GM20431 (cell line): Measurements from ENCODE around the gene FUS.
"Not testable (repeated sequence)": the region's sequence is repeated elsewhere in the genome, so short reads cannot be mapped to it uniquely, and the experiment has no call there.

ENCODE experiments used
- in situ Hi-C: fragments of 300-500 bp; cut with MseI, MboI; formaldehyde crosslinking; loops from one replicate; pipeline ENCODE4 v1.15.0; 2020; ENCODE audit warnings: low sequenced_read_pairs; ENCODE audit not compliant: unreplicated experiment

FUS gene

GRCh38 chr16:31184888-31185287 lies 4.9 kb downstream of the FUS start:
- in situ Hi-C loops, result no loop called here

GRCh38 chr16:31185339-31185738 lies 5.4 kb downstream of the FUS start:
- in situ Hi-C loops, result no loop called here

GRCh38 chr16:31186176-31186575 lies 6.2 kb downstream of the FUS start:
- in situ Hi-C loops, result no loop called here

GRCh38 chr16:31186930-31187807 lies 7.2 kb downstream of the FUS start:
- in situ Hi-C loops, result no loop called here

- in situ Hi-C loops, result no loop called here
Observed at GRCh38 chr16:31187808-31188189, 7.9 kb downstream of the FUS start.

GRCh38 chr16:31188450-31189411 lies 8.8 kb downstream of the FUS start:
- in situ Hi-C loops, result no loop called here

GRCh38 chr16:31189412-31189778 lies 9.5 kb downstream of the FUS start:
- in situ Hi-C loops, result no loop called here

GRCh38 chr16:31190061-31190460 lies 10.1 kb downstream of the FUS start:
- in situ Hi-C loops, result no loop called here

- in situ Hi-C loops, result no loop called here
Observed at GRCh38 chr16:31190818-31191444, 11.0 kb downstream of the FUS start.

- in situ Hi-C loops, result no loop called here
Observed at GRCh38 chr16:31191697-31192428, 11.9 kb downstream of the FUS start.

GRCh38 chr16:31192856-31193642 lies 13.1 kb downstream of the FUS start:
- in situ Hi-C loops, result no loop called here

- in situ Hi-C loops, result no loop called here
Observed at GRCh38 chr16:31193874-31194273, 13.9 kb downstream of the FUS start.

- in situ Hi-C loops, result no loop called here
Observed at GRCh38 chr16:31194898-31195297, 15.0 kb downstream of the FUS start.

GRCh38 chr16:31195861-31196260 lies 15.9 kb downstream of the FUS start:
- in situ Hi-C loops, result not testable (repeated sequence)

GRCh38 chr16:31196324-31197088 lies 16.6 kb downstream of the FUS start:
- in situ Hi-C loops, result no loop called here

- in situ Hi-C loops, result no loop called here
Observed at GRCh38 chr16:31198207-31198882, 18.4 kb downstream of the FUS start.

GRCh38 chr16:31199430-31200041 lies 19.6 kb downstream of the FUS start:
- in situ Hi-C loops, result no loop called here
